H4 (cell line): ENCODE measurements around the gene XPNPEP1. TPM values are rescaled to one million over a fixed set of nuclear protein-coding genes. Genes with fewer than 3 reads are reported as not detected.
"Not testable (repeated sequence)": the region's sequence is repeated elsewhere in the genome, so short reads cannot be mapped to it uniquely, and the experiment has no call there.

Experiments
- DNase-seq: peaks from one replicate; pipeline ENCODE4 v3.0.0-alpha.2; 2015; ENCODE audit warnings: low spot score
- total RNA-seq: library from RNA; depleted of rRNA; stranded (reverse); fragments of >200 nt; shearing (Covaris generic); gene quantifications from 2 replicates; pipeline ENCODE4 v1.2.3, GENCODE V29; 2014

The XPNPEP1 gene
- total RNA-seq, 1 experiment from 2014 or later: 90.9 TPM

DNA sequence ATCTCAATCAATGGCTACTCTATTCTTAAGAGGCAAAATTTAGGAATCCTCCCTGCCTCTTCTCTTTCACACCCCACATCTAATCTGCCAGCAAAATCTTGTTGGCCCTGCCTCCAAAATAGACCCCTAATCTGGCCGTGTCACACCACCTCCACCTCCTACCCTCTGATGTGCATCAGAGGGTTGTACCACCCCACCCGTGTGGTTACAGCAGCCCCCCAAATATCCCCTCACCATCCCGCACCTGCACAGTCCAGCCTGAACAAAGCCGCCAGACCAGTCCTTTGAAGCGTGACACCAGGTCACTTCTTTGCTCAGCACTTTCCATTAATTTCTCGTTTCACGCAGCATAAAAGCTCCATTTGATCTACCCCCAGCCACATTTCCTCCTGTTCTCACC is 776 bp upstream of the XPNPEP1 start:
- DNase-seq: no peak

DNA sequence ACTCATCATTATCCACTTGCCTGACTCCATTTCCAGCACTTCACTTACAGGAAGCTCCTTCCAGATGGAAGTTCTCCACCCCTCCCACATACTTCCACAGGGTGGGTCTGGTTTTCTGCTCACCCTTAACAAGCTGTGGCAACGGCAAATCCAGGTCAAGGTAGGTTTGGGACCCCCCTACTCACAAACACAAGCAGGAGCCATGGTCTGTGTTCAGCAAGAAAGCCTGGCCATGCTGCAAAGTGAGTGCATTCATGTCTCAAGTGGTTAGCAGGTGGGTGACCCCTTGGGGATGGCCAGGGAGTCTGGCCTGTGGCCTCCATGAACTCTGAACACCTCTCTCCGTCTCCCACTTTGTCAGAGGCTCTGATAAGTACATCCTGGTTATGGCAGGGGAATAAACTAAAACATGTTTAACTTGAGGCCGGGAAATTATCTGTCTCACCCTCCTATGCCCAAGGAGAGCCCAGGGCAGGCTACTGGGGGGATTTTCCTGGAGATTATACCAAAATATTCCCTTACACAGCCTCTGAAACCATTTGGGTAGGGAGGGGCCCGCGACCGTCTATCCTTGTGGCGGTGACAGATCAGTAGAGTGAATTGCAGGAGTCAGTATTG is 844 bp downstream of the XPNPEP1 start:
- no peak for DNase-seq

DNA sequence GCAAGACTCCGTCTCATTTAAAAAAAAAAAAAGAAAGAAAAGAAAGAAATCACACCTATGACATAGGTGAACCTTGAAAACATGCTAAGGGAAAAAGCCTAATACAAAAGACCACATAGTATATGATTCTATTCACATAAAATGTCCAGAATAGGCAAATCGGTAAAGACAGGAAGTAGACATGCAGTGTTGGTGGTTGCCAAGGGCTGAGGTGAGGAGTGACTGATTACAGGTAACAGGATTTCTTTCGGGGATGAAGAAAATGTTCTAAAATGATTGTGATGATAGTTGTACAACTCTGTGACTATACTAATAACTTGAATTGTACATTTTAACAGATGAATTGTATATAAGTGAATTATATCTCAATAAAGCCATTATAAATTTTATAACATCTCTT is 3.3 kb downstream of the XPNPEP1 start:
- no peak for DNase-seq

DNA sequence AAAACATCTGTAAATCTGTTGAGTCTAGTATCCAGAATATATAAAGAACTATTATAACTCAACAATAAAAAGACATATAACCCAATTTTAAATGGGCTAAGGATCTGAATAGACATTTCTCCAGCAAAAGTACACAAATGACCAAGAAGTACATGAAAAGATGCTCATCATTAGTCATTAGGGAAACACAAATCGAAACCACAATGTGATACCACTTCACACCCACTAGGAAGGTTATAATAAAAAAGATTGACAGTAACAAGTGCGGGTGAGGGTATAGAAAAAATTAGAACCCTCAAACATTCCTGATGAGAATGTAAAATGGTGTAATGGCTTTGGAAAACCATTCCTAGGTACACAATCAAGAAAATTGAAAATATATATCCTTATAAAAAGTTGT is 4.1 kb downstream of the XPNPEP1 start:
- DNase-seq: no peak

DNA sequence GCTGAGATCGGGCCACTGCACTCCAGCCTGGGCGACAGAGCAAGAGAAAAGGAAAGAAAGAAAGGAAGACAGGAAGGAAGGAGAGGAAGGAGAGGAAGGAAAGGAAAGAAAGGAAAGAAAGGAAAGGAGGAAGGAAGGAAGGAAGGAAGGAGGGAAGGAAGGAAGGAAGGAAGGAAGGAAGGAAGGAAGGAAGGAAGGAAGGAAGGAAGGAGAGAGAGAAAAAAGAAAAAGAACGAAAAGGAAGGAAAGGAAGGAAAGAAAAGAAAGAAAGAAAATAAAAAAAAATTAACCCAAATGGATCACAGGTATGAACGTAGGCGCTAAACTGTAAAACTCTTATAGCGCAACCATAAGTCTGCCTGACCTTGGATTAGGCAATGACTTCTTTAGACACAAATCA is 4.6 kb downstream of the XPNPEP1 start:
- not testable (repeated sequence) for DNase-seq

DNA sequence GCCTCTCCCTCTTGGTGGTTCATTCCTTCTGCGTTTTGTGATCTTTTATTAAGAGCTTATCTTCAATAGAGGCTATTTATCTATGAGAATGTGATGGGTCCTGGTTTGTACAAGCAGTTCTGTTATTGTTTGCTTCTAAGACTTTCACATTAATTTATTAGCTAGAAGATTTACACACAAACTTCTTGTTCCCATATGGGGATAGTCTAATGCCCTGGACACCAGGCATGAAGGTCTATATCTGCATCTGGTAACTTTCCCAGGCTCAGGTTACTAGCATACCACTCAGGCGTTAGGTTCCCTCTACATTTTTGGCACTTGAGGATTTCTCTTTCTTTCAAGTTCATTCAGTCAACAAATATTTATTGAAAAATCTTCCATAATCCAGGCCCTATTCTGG is 7.7 kb downstream of the XPNPEP1 start:
- DNase-seq: no peak

DNA sequence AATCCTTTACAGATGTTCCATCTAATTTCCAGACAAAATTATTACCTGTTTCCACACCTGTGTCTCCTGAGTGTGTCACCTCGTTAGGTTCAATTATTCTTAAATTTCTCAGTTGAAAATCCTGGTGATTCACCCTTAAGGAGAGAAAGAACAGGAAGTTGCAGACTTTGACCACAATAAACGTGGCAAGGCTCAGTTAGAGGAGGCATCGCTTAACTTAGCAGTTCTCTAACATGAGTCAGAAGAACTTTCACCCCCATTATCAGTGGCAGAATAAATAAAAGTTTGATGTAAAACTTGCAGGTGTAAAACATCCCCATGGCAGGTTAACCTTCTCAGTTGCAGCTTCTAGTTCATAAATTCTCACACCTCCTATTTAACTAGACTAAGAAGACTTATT is 8.3 kb downstream of the XPNPEP1 start:
- peak; percentile 78 for DNase-seq

DNA sequence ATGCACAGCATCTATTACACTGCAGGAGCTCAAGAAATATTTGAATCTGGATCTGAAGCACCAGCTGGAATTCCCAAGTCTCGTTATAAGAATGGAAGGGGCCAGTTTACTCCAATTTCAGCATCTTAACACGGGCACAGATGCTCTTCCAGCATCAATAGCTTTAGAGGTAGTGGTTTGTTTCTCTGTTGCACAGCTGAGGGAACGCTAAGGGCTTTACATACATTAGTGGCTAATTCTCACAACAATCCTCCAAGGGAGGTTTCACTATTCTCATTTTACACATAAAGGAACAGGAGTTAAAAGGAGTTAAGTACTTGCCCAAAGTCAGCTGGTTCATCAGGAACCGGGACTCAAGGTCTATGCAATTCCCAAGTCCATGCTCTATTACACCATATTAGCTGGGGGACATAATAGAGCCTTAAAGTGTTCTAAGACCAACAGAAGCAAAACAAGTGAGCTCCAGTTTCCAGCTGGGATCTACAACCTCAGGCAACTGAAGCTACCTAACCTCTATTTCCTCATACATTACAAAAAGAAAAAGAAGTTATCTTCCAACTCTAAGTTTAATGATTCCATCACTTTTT is 9.9 kb downstream of the XPNPEP1 start:
- no peak for DNase-seq

DNA sequence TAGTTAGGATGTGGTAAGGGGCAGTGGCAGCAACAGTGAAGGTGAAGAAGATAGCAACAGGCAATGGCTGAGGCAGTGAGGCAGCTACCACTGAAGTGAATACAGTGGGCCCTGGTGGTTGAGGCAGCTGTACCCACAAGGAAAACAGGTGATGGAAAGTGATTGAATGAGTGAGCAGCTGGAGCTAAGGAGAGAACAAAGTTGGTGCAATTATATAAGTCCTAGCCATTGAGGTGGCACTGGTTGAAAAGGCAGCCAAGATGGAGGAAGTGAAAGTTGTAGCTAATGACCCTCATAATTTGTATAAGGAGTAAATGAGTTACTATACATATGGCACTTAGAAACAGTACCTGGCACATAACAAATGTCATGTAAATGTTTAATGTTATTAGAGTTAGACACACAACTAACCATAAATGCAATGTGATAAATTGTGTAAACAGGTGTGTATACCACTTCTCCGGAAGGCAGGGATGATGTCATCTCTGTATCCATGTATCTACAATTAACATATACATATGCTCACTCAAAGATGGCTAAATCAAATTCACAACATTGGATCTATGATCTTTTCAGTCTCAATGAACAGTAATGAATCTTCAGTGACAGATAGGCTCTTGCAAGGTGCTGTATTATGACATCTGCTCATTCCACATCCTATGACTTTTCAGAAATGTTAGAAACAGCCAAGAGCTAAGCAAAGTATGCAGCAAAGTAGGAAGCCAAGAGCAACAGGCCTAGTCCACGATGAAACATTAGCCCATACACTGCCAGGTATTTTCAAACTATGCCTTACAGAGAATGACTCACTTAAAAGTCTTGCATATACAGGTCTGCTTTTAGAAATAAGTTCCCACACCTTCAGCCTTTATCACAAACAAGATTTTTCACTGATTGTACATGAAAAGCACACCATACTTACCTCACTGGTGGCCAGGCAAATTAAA is 10.7 kb downstream of the XPNPEP1 start:
- no peak for DNase-seq

DNA sequence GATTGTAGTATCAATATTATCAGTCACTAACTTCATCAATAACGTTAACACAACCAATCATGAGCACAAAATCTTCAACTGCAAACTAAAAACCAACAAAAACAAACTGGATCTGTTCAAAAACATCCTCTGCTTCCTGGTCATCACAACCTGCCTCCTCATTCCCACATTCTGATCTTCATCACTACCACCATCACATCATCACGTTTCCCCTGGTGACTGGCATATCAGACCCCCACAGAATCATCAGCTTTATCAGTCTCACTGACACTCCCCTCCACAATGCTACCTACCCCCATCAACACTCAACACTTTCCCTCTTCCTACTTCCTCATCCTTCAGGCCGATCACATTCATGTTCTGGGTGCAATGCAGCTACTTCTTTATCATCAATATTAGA is 11.4 kb downstream of the XPNPEP1 start:
- no peak for DNase-seq

DNA sequence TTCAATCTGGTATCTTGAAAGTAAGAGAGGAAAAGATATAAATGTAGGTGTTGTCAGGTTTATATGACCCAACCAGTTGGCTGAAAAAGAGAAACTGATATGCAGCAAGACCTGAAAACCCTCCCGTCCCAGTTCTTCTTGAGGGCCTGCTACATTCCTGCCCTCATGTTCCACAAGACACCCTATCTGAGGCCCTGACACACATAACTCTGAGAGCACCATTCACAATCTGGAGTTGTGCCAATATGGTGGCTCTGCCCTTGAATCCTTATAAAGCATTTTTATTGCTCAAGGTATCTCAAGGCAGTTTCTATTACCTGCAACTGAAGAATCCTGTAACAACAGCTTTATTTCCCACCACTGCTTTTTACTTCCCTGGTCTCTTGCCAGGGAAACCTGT is 17.0 kb downstream of the XPNPEP1 start:
- no peak for DNase-seq

DNA sequence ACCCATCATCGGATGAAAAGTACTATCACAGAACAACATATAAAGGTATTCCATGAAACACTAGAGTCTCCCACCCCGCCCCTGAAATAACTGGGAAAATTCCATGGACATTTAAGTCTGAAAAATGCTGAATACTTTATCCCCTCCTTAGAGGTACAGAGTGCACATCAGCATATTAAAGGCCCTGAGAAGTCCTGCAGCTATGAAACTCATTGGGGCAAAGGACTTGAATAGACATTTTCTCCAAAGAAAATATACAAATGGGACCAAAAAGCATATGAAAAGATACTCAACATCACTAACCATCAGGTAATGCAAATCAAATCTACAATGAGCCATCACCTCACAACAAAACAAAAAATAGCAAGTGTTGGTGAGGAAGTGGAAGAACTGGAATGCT is 18.9 kb downstream of the XPNPEP1 start:
- no peak for DNase-seq

DNA sequence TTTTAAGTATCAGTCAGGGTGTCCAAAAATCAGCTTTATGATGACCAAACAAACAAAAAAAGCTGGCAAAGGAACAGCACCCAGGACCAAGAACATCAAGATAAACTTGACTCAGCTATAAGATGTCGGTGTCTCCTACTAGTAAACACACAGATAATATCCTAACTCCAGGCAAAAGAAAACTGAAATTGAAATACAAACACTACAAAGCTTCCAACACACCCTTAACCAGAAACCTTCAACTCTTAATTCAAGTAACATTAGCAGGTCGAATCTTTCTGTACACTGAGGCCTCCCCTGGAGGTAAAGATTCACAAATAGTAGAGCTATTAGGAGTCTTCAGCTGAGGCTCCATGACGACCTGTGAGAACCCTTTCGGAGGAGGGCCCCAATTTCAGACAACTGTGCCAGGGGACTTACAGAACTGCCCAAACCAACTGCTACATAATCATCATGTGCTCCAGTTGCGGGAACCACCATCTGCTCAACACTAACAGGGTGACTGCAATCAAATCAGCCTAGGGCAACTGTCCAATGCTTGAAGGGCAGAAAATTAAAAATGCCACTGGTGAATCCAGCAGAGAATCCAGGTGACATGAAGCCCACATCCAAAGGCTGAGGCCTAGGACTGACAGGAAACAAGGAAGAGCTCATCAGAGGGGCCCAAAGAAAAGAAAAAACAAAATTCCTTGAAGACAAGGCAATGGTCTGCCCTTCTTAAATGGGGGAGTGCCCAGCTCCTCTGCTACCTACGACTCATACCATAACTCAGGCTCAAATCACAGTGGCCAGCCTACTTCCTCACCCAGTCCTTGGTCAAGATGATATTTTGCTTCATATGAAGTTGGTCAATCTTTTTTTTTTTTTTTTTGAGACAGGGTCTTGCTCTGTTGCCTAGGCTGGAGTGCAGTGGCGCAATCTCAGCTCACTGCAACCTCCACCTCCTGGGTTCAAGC is 20.0 kb downstream of the XPNPEP1 start:
- no peak for DNase-seq

DNA sequence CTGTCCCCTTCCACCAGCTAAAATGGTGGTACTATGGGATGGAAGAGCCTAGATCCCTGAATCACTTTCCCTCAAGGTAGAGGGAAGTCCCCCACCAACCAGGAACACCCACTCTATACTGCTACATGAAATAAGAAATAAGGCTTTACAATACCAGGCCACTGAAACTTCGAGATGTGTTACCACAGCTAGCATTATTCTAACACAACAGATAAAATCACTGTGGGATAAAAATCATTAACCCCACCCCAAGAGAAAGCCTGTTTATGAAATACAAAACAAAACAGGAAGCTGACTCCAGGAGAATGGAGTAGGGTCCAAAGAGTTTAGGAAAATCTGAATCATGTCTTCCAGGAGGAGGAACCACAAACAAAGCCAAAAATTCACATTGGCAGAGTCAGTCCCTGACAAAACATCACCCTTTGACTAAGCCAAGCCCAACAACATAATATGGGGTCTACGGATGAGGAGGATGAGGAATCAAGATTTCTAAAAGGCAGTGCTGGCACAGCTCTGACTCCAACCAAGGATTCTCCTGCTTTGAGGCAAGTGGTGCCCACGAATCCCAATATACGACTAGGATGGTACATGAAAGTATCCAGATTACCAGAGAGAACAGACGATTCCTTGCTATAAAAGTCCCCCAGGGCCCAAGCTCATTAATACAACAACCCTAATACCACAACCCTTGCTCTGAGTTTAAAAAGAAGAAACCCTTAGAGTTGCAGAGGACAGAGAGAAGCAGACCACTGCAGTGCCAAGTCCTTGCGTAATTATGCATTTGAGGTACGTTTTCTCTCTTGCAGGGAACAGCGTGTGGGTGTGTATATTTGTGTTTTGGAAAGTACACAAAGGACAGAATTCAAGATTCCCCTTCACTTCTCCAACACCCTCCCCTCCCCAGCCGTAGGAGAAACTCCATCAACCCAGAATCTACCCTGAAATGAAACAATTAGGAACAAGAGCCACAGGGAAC is 23.7 kb downstream of the XPNPEP1 start:
- DNase-seq: no peak

DNA sequence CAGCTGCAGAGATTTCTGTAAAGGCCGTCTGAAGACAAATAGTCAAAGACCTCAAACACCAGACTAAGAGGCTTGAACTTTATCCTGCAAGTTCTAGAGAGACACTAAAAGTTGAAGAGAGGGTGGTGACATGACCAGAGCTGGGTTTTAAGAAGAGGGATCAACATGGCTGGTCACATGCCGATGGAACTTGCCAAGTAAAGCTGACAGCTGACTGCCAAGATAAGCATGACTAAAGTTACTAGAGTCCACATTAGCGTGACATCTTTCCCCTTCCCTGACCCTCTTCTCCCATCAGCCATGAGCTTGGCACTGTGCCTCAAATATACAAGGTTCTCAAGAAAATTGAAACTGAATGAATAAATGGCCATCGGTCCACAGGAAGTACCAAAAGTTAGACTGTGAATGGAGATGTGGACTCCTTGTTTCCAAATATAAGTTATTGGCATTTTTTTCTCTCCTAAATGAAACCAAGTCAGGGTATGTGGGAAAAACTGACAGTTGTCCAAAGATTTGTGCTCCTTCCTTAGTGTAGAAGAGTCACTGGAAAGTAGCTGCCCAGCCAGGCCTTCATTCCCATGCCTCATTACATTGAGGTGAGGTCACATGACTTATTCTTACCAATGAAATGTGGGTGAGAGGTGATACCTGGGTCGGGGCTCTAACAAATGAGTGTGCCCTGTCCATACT is 24.5 kb downstream of the XPNPEP1 start:
- no peak for DNase-seq

DNA sequence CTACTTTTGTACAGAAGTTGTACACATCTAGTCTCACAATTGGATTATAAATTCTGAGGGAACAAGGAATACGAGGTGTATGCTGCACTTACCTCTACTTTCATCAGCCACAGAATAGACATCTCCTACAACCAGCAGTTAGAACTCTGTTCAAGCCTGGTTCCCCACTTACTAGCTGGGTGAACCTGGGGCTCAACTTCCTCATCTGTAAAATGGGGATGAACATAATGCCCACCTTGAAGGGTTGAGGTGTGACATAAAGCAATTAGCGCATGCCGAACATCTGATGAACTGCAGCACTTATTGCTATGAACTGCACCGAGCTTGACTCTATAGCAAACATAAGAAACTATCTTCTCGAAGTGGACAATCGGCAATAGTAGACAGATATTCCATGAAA is 25.3 kb downstream of the XPNPEP1 start:
- DNase-seq: no peak

DNA sequence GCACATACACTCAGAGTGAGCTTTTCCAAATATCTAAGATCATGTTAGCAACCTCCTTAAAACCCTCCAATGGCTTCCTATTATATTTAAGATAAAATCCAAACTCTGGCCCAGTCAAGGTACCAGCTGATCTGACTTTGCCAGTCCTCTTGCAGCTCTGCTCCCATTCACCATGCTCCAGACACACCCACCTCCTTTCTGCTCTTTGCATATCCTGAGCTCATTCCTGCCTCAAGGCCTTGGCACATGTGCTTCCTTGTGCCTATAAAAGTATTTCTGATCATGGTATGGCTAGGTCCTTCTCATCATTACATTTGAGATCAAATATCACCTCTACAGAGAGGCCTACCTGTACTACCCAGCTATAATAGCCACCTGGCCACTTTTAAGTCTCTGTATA is 27.5 kb downstream of the XPNPEP1 start:
- DNase-seq: no peak

DNA sequence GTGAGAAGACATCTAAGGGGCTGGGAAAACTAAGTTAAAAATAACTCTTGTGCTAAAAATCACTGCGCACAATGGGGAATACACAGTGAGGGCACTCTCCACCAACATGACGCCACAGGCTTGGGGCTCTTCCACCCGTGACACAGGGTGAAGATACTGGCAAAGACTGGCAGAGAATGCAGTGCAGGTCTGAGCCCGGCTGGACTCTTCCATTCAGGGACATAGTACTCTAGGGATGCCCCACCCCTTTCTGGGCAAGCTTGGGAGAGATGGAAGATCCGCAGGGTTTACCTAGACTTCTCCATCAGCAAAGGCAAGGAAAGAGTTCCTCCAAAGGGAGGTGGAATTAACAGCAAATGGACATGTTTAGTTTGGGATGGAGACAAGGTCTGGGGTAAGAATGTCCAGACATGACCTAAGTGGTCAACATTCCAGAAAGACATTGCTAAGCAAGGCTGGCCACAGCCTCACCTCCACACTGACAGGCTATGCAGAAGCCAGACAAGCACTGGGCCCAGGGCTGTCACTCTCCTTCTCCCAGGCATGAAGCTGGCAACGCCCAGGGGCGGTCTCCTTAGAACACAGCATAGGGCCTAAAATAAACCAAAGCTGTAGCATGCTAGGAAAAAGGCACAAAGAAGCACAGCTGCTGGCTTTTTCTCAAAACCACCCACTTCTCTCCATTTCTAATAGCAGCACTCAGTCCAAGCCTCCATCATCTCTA is 28.1 kb downstream of the XPNPEP1 start:
- no peak for DNase-seq

DNA sequence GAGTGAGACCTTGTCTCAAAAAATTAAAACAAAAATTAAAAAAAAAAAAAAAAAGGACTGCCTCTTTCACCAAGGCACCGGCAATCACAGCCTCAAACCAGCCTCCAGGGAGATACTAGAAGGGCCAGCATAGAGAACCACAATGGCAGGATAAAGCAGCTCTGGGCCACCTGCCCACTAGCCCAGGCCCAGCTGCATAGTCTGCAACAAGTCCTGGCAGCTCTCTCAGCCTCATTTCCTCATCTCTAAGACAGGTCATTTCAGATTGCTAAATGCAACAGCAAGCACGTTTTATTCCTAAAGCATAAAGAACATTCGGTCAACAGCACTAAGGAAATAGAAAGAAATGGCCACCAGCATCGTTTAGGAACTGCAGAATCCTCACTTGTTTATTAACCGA is 28.8 kb downstream of the XPNPEP1 start:
- DNase-seq: no peak
